Adipose tissue (tissue), 3 donors: ENCODE data around the gene IL36B. TPM values are rescaled to one million over a fixed set of nuclear protein-coding genes. Genes with fewer than 3 reads are reported as not detected.

Experiments
- H3K27ac ChIP-seq: one replicate; pipeline ENCODE4 v1.5.1; 2013; ENCODE audit warnings: low read depth, low read length
- WGBS, 3 donors: extraction: QIAGEN DNeasy Blood & Tissue Kit; methylation state at CpG; one replicate each; pipeline ENCODE4 v1.1.7; 2013; 5-methylcytosine and 5-hydroxymethylcytosine counted together
- polyA plus RNA-seq, 3 donors: library from polyadenylated mRNA; stranded (reverse); fragments of 200-250 nt; gene quantifications; one replicate each; pipeline ENCODE4 v1.2.3, GENCODE V29; 2013
- donor health status: healthy with polysubstance abuse.
- donor health status: Bipolar disorder and iron deficiency.
- donor health status: healthy.

The IL36B gene
- polyA plus RNA-seq, 3 donors, result not detected

GRCh38 chr2:113078350-113078839 lies 25.7 kb upstream of the IL36B start:
- 49 to 68% (median 49%) methylated on average over 6 of the region's 6 CpGs for whole genome bisulfite sequencing, 3 donors
- H3K27ac ChIP-seq, result no peak overlapping the region

GRCh38 chr2:113077921-113078320 lies 25.3 kb upstream of the IL36B start:
- 76 to 96% (median 78%) methylated on average over 1 of the region's 1 CpG for WGBS, 3 donors
- H3K27ac ChIP-seq, result no peak overlapping the region

GRCh38 chr2:113076954-113077669 lies 24.4 kb upstream of the IL36B start:
- H3K27ac ChIP-seq, result no peak overlapping the region
- 35 to 60% (median 45%) methylated on average over 3 of the region's 3 CpGs for WGBS, 3 donors

- WGBS, 3 donors, result 86 to 97% (median 92%) methylated on average over 3 of the region's 3 CpGs
- no peak overlapping the region for H3K27ac ChIP-seq
Measured at GRCh38 chr2:113075600-113075999, 22.9 kb upstream of the IL36B start.

GRCh38 chr2:113075030-113075429 lies 22.4 kb upstream of the IL36B start:
- 65 to 78% (median 74%) methylated on average over 5 of the region's 5 CpGs for WGBS, 3 donors
- H3K27ac ChIP-seq, result no peak overlapping the region

- H3K27ac ChIP-seq, result no peak overlapping the region
- 40 to 75% (median 67%) methylated on average over 3 of the region's 3 CpGs for WGBS, 3 donors
Measured at GRCh38 chr2:113073325-113073834, 20.7 kb upstream of the IL36B start.

GRCh38 chr2:113072584-113072983 lies 19.9 kb upstream of the IL36B start:
- H3K27ac ChIP-seq, result no peak overlapping the region

GRCh38 chr2:113070606-113070975 lies 17.9 kb upstream of the IL36B start:
- 70 to 84% (median 84%) methylated on average over 1 of the region's 1 CpG for WGBS, 3 donors
- no peak overlapping the region for H3K27ac ChIP-seq

More at GRCh38 chr2:113072584-113072983, 19.9 kb upstream of the IL36B start:
- 56 to 61% (median 60%) methylated on average over 4 of the region's 4 CpGs for WGBS, 3 donors

GRCh38 chr2:113069676-113070605 lies 17.3 kb upstream of the IL36B start:
- no peak overlapping the region for H3K27ac ChIP-seq
- WGBS, 3 donors, result 80 to 92% (median 81%) methylated on average over 4 of the region's 4 CpGs

- no peak overlapping the region for H3K27ac ChIP-seq
- 29 to 54% (median 40%) methylated on average over 5 of the region's 5 CpGs for WGBS, 3 donors
Measured at GRCh38 chr2:113068706-113069485, 16.2 kb upstream of the IL36B start.

- 68 to 80% (median 76%) methylated on average over 2 of the region's 2 CpGs for WGBS, 3 donors
- H3K27ac ChIP-seq, result no peak overlapping the region
Measured at GRCh38 chr2:113068249-113068648, 15.6 kb upstream of the IL36B start.

- WGBS, 3 donors, result 82 to 87% (median 84%) methylated on average over 3 of the region's 3 CpGs
- no peak within 1 kb of the TSS for H3K27ac ChIP-seq
Measured at GRCh38 chr2:113067681-113068080, 15.0 kb upstream of the IL36B start, which contains the start of gene IL1F10. Gene IL1F10, plus strand, starts transcription at chr2:113067970. Its CDS starts 4,769 bp downstream, at chr2:113072739.

- no peak overlapping the region for H3K27ac ChIP-seq
- 83 to 94% (median 87%) methylated on average over 1 of the region's 1 CpG for WGBS, 3 donors
Measured at GRCh38 chr2:113064898-113065297, 12.2 kb upstream of the IL36B start.

- WGBS, 3 donors, result 85 to 88% (median 86%) methylated on average over 5 of the region's 5 CpGs
- no peak overlapping the region for H3K27ac ChIP-seq
Measured at GRCh38 chr2:113064281-113064680, 11.6 kb upstream of the IL36B start.

GRCh38 chr2:113061896-113062770 lies 9.5 kb upstream of the IL36B start:
- H3K27ac ChIP-seq, result no peak overlapping the region
- WGBS, 3 donors, result 81 to 91% (median 90%) methylated on average over 18 of the region's 18 CpGs

- 56 to 78% (median 71%) methylated on average over 2 of the region's 2 CpGs for WGBS, 3 donors
- H3K27ac ChIP-seq, result no peak overlapping the region
Measured at GRCh38 chr2:113061241-113061640, 8.6 kb upstream of the IL36B start.

- no peak overlapping the region for H3K27ac ChIP-seq
- 67 to 88% (median 70%) methylated on average over 1 of the region's 1 CpG for WGBS, 3 donors
Measured at GRCh38 chr2:113060796-113061195, 8.1 kb upstream of the IL36B start.
